ENCODE data around the gene ESR1.

- TF ChIP-seq, protein P1, sequence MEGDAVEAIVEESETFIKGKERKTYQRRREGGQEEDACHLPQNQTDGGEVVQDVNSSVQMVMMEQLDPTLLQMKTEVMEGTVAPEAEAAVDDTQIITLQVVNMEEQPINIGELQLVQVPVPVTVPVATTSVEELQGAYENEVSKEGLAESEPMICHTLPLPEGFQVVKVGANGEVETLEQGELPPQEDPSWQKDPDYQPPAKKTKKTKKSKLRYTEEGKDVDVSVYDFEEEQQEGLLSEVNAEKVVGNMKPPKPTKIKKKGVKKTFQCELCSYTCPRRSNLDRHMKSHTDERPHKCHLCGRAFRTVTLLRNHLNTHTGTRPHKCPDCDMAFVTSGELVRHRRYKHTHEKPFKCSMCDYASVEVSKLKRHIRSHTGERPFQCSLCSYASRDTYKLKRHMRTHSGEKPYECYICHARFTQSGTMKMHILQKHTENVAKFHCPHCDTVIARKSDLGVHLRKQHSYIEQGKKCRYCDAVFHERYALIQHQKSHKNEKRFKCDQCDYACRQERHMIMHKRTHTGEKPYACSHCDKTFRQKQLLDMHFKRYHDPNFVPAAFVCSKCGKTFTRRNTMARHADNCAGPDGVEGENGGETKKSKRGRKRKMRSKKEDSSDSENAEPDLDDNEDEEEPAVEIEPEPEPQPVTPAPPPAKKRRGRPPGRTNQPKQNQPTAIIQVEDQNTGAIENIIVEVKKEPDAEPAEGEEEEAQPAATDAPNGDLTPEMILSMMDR (conservative IDR thresholded peaks at IDR 0.05; ENCODE audit: low read length): no peak
- no peak for TF ChIP-seq EZH2phosphoT487 (IDR thresholded peaks at IDR 0.05; ENCODE audit: borderline replicate concordance, low read depth, low read length)
These were observed 29.7 kb downstream of the ESR1 start for GRCh38 chr6:151837223-151837622.
